GM23248 (cell line): ENCODE data around the gene PRKAG1. TPM values are rescaled to one million over a fixed set of nuclear protein-coding genes. Genes with fewer than 3 reads are reported as not detected.

ENCODE experiments used
- DNase-seq: peaks from one replicate; pipeline ENCODE4 v3.0.0-alpha.2; 2015
- H2AFZ ChIP-seq: fragments of 200-600 bp; sonication (generic); 2 replicates; pipeline ENCODE4 v1.6.1; 2016; ENCODE audit warnings: antibody characterized with exemption
- H3F3A ChIP-seq: fragments of 200-600 bp; sonication (generic); 2 replicates; pipeline ENCODE4 v1.6.1; 2016; ENCODE audit warnings: mild to moderate bottlenecking, antibody characterized with exemption, mixed run types; ENCODE audit not compliant: insufficient read depth
- H3K27ac ChIP-seq: fragments of 200-600 bp; sonication (generic); 2 replicates; pipeline ENCODE4 v1.5.1; 2016; ENCODE audit warnings: mild to moderate bottlenecking
- H3K27me3 ChIP-seq: fragments of 200-600 bp; sonication (generic); replicated peaks from 2 replicates; pipeline ENCODE4 v1.6.1; 2016; ENCODE audit warnings: mild to moderate bottlenecking; ENCODE audit not compliant: insufficient read depth
- H3K36me3 ChIP-seq: fragments of 200-600 bp; sonication (generic); 2 replicates; pipeline ENCODE4 v1.6.1; 2016; ENCODE audit warnings: low read depth, mild to moderate bottlenecking
- H3K4me1 ChIP-seq: fragments of 200-600 bp; sonication (generic); 2 replicates; pipeline ENCODE4 v1.6.1; 2016; ENCODE audit warnings: mild to moderate bottlenecking; ENCODE audit not compliant: insufficient read depth
- H3K4me2 ChIP-seq: fragments of 200-600 bp; sonication (generic); one replicate; pipeline ENCODE4 v1.6.1; 2016; ENCODE audit warnings: mild to moderate bottlenecking; ENCODE audit not compliant: unreplicated experiment
- H3K4me3 ChIP-seq: fragments of 200-600 bp; sonication (generic); 2 replicates; pipeline ENCODE4 v1.5.1; 2016; ENCODE audit warnings: mild to moderate bottlenecking
- H3K79me2 ChIP-seq: fragments of 200-600 bp; sonication (generic); 2 replicates; pipeline ENCODE4 v1.6.1; 2016; ENCODE audit warnings: mild to moderate bottlenecking; ENCODE audit not compliant: insufficient read depth
- H3K9ac ChIP-seq: fragments of 200-600 bp; sonication (generic); 2 replicates; pipeline ENCODE4 v1.6.1; 2016; ENCODE audit warnings: mild to moderate bottlenecking
- H3K9me2 ChIP-seq: fragments of 200-600 bp; sonication (generic); 2 replicates; pipeline ENCODE4 v1.6.1; 2016; ENCODE audit warnings: mixed run types, mild to moderate bottlenecking, moderate library complexity; ENCODE audit not compliant: insufficient read depth
- H3K9me3 ChIP-seq: fragments of 200-600 bp; sonication (generic); one replicate; pipeline ENCODE4 v1.6.1; 2017; ENCODE audit warnings: low read depth
- H4K20me1 ChIP-seq: fragments of 200-600 bp; sonication (generic); 2 replicates; pipeline ENCODE4 v1.6.0; 2016; ENCODE audit not compliant: insufficient read depth
- EZH2 ChIP-seq: fragments of 200-600 bp; sonication (generic); IDR thresholded peaks from 2 replicates; pipeline ENCODE4 v1.6.1; 2018; ENCODE audit warnings: antibody characterized with exemption, mild to moderate bottlenecking; ENCODE audit not compliant: insufficient read depth, poor library complexity, severe bottlenecking
- EZH2phosphoT487 ChIP-seq: fragments of 200-600 bp; sonication (generic); IDR thresholded peaks from 2 replicates; pipeline ENCODE4 v1.6.1; 2018; ENCODE audit warnings: antibody characterized with exemption, moderate library complexity, mild to moderate bottlenecking, low read depth; ENCODE audit not compliant: insufficient read depth
- WGBS, 2 experiments: methylation state at CpG; one replicate each; pipeline ENCODE4 v1.1.6; 2015 to 2017; ENCODE audit warnings: low lambda C conversion rate in 2 of 2, low coverage in 1 of 2; ENCODE audit errors: missing lambda C conversion rate in 2 of 2; 5-methylcytosine and 5-hydroxymethylcytosine counted together
- in situ Hi-C: fragments of 300-500 bp; cut with MboI; formaldehyde crosslinking; loops from 2 replicates; pipeline ENCODE4 v1.15.0; 2020
- polyA plus RNA-seq: library from polyadenylated mRNA; unstranded; fragments of >200 nt; fragmentation: Nextera tagmentation; extraction: Ambion mirVana; gene quantifications from 2 replicates; pipeline ENCODE4 v1.2.1, GENCODE V29; 2016
- total RNA-seq: library from RNA; depleted of rRNA; stranded (reverse); fragments of >200 nt; shearing (Covaris generic); gene quantifications from 2 replicates; pipeline ENCODE4 v1.2.3, GENCODE V29; 2014

Gene PRKAG1
- total and polyA plus RNA-seq, 2 experiments from 2014 or later: 62.5 to 91.3 TPM

GRCh38 chr12:49058366-49059044 is 39.9 kb upstream of the PRKAG1 start:
- peak; percentile 27 for DNase-seq
- H3K36me3 ChIP-seq: no peaks in the 10 kb centered on the region; the same call in 1 of the 2 replicates
- H3K27me3 ChIP-seq: no peaks in the 10 kb centered on the region
- H3K4me1 ChIP-seq: peaks cover 28% of the 10 kb centered on the region
- no peaks in the 10 kb centered on the region for H3K9me3 ChIP-seq
- peak overlapping the region; percentile 95 for H3K9ac ChIP-seq
- WGBS, 2 experiments: 3% methylated on average over 5 of the region's 5 CpGs
- peaks cover 83% of the 10 kb centered on the region for H3K79me2 ChIP-seq
- H3K27ac ChIP-seq: peak overlapping the region; percentile 89
- no peak overlapping the region for H2AFZ ChIP-seq
- peak overlapping the region; percentile 99 for H3K4me2 ChIP-seq
- peaks cover 24% of the 10 kb centered on the region for H4K20me1 ChIP-seq
- peak overlapping the region; percentile 98 for H3K4me3 ChIP-seq
- H3F3A ChIP-seq: peaks cover 20% of the 10 kb centered on the region; the same call in 1 of the 2 replicates
- in situ Hi-C loops: no loop called here
- no peaks in the 10 kb centered on the region for H3K9me2 ChIP-seq
- TF ChIP-seq EZH2phosphoT487: no peak
- TF ChIP-seq EZH2: no peak

GRCh38 chr12:49057888-49058287 is 39.3 kb upstream of the PRKAG1 start:
- H3K4me2 ChIP-seq: peak overlapping the region; percentile 99
- in situ Hi-C loops: no loop called here
- H3K9me2 ChIP-seq: no peaks in the 10 kb centered on the region
- H3K4me3 ChIP-seq: peak overlapping the region; percentile 98
- H3K9me3 ChIP-seq: no peaks in the 10 kb centered on the region
- H3F3A ChIP-seq: peaks cover 20% of the 10 kb centered on the region; the same call in 1 of the 2 replicates
- H3K27me3 ChIP-seq: no peaks in the 10 kb centered on the region
- H3K9ac ChIP-seq: peak overlapping the region; percentile 95
- H4K20me1 ChIP-seq: peaks cover 24% of the 10 kb centered on the region
- H3K36me3 ChIP-seq: no peaks in the 10 kb centered on the region; the same call in 1 of the 2 replicates
- no peak for TF ChIP-seq EZH2phosphoT487
- no peak for TF ChIP-seq EZH2
- H2AFZ ChIP-seq: no peak overlapping the region
- WGBS, 2 experiments: 1 to 2% methylated on average over 4 of the region's 4 CpGs
- DNase-seq: peak; percentile 24
- H3K27ac ChIP-seq: peak overlapping the region; percentile 3; the same call in 1 of the 2 replicates
- peaks cover 89% of the 10 kb centered on the region for H3K79me2 ChIP-seq
- peaks cover 28% of the 10 kb centered on the region for H3K4me1 ChIP-seq

- H3K27ac ChIP-seq: peak overlapping the region; percentile 36
- peak; percentile 87 for DNase-seq
- peaks cover 24% of the 10 kb centered on the region for H4K20me1 ChIP-seq
- H3K36me3 ChIP-seq: no peaks in the 10 kb centered on the region; the same call in 1 of the 2 replicates
- in situ Hi-C loops: no loop called here
- H3K4me1 ChIP-seq: peaks cover 28% of the 10 kb centered on the region
- peaks cover 20% of the 10 kb centered on the region; the same call in 1 of the 2 replicates for H3F3A ChIP-seq
- peaks cover 96% of the 10 kb centered on the region for H3K79me2 ChIP-seq
- peak overlapping the region; percentile 95 for H3K9ac ChIP-seq
- H3K4me3 ChIP-seq: peak overlapping the region; percentile 98
- H3K9me2 ChIP-seq: no peaks in the 10 kb centered on the region
- TF ChIP-seq EZH2phosphoT487: no peak
- no peak for TF ChIP-seq EZH2
- H3K4me2 ChIP-seq: peak overlapping the region; percentile 99
- H2AFZ ChIP-seq: no peak overlapping the region
- no peaks in the 10 kb centered on the region for H3K27me3 ChIP-seq
- WGBS, 2 experiments: 37 to 43% methylated on average over 7 of the region's 7 CpGs
- H3K9me3 ChIP-seq: no peaks in the 10 kb centered on the region
Observed at GRCh38 chr12:49055978-49056754, 37.6 kb upstream of the PRKAG1 start.

- peak overlapping the region; percentile 9; the same call in 1 of the 2 replicates for H3K9ac ChIP-seq
- 61 to 65% methylated on average over 4 of the region's 4 CpGs for WGBS, 2 experiments
- H3K9me3 ChIP-seq: no peaks in the 10 kb centered on the region
- peaks cover 6% of the 10 kb centered on the region; the same call in 1 of the 2 replicates for H3K36me3 ChIP-seq
- H2AFZ ChIP-seq: no peak overlapping the region
- H3K27ac ChIP-seq: no peak overlapping the region
- DNase-seq: no peak
- H3K27me3 ChIP-seq: no peaks in the 10 kb centered on the region
- no peak overlapping the region for H3K4me3 ChIP-seq
- no peak overlapping the region for H3K4me2 ChIP-seq
- TF ChIP-seq EZH2 (no peak), EZH2phosphoT487 (no peak)
- peaks cover 98% of the 10 kb centered on the region for H3K79me2 ChIP-seq
- H3K9me2 ChIP-seq: no peaks in the 10 kb centered on the region
- peaks cover 28% of the 10 kb centered on the region for H3K4me1 ChIP-seq
- H4K20me1 ChIP-seq: peaks cover 24% of the 10 kb centered on the region
- in situ Hi-C loops: no loop called here
- H3F3A ChIP-seq: peaks cover 20% of the 10 kb centered on the region; the same call in 1 of the 2 replicates
Observed at GRCh38 chr12:49055092-49055491, 36.5 kb upstream of the PRKAG1 start.
